Vagina (tissue), 2 donors: ENCODE data around the gene COL23A1.

Source experiments
- POLR2AphosphoS5 ChIP-seq, 2 donors: sonication (generic); formaldehyde crosslinking; IDR thresholded peaks; one replicate each; pipeline ENCODE4 v1.9.0; 2017; ENCODE audit warnings: antibody characterized with exemption in 2 of 2, mild to moderate bottlenecking in 2 of 2, low read depth in 1 of 2; ENCODE audit not compliant: insufficient read depth in 1 of 2
- TF ChIP-seq, protein P1 (sequence below), 3 experiments: fragments of 450-650 bp in 2 of 3; fragments of 200-600 bp in 1 of 3; sonication (generic) in 1 of 3; IDR thresholded peaks; one replicate each; pipeline ENCODE4 v1.5.1; 2017 to 2019; ENCODE audit warnings: antibody characterized with exemption in 3 of 3, mild to moderate bottlenecking in 2 of 3, moderate library complexity in 2 of 3

DNA sequence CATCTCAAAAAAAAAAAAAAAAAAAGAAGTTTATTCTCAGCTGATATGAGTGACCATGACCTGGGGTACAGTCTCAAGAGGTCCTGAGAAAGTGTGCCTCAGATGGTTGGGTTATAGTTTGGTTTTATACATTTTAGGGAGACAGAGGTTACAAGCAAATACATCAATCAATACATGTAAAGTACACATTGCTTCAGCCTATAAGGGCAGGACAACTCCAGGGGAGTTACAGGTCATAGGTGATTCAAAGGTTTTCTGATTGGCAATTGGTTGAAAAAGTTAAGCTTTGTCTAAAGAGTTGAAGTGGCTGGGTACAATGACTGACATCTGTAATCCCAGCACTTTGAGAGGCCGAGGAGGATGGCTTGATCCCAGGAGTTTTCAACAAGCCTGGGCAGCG lies 400.8 kb downstream of the COL23A1 start:
- TF ChIP-seq POLR2AphosphoS5 (IDR thresholded peaks at IDR 0.05; ENCODE audit: insufficient read depth in 1 of 2, low read depth in 1 of 2), result no peak
- TF ChIP-seq, protein P1, sequence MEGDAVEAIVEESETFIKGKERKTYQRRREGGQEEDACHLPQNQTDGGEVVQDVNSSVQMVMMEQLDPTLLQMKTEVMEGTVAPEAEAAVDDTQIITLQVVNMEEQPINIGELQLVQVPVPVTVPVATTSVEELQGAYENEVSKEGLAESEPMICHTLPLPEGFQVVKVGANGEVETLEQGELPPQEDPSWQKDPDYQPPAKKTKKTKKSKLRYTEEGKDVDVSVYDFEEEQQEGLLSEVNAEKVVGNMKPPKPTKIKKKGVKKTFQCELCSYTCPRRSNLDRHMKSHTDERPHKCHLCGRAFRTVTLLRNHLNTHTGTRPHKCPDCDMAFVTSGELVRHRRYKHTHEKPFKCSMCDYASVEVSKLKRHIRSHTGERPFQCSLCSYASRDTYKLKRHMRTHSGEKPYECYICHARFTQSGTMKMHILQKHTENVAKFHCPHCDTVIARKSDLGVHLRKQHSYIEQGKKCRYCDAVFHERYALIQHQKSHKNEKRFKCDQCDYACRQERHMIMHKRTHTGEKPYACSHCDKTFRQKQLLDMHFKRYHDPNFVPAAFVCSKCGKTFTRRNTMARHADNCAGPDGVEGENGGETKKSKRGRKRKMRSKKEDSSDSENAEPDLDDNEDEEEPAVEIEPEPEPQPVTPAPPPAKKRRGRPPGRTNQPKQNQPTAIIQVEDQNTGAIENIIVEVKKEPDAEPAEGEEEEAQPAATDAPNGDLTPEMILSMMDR (IDR thresholded peaks at IDR 0.05), result no peak
